OCI-LY7 (cell line): Measurements from ENCODE around the gene MYBBP1A. TPM values are rescaled to one million over a fixed set of nuclear protein-coding genes. Genes with fewer than 3 reads are reported as not detected.
"Not testable (repeated sequence)": the region's sequence is repeated elsewhere in the genome, so short reads cannot be mapped to it uniquely, and the experiment has no call there.

Experiments
- BruUV-seq: library from RNA; stranded (reverse); fragments of 400-500 nt; replicated peaks from 2 replicates; lab custom pipeline; 2021; lab: Mats Ljungman, UMichigan
- CTCF ChIA-PET: fragments of 300-600 bp; sonication (Branson Sonifier 250); formaldehyde crosslinking; loops from one replicate; lab custom pipeline; 2022; ENCODE audit warnings: antibody characterized with exemption; ENCODE audit not compliant: unreplicated experiment; lab: Charles Lee
- POLR2A ChIA-PET: fragments of 300-600 bp; sonication (Branson Sonifier 250); formaldehyde crosslinking; loops from one replicate; lab custom pipeline; 2022; ENCODE audit warnings: antibody characterized with exemption; lab: Charles Lee
- DNase-seq: peaks from one replicate; pipeline ENCODE4 v3.0.0-alpha.2; 2015; ENCODE audit warnings: low spot score
- H2AFZ ChIP-seq: fragments of 200-600 bp; sonication (generic), shearing (Covaris generic); 2 replicates; pipeline ENCODE4 v1.6.1; 2014; ENCODE audit warnings: mild to moderate bottlenecking, antibody characterized with exemption, low read length, moderate library complexity
- H3K27ac ChIP-seq: fragments of 200-600 bp; sonication (generic); 2 replicates; pipeline ENCODE4 v1.5.1; 2014; ENCODE audit warnings: mixed run types, low read depth, mild to moderate bottlenecking, moderate library complexity, low read length, inconsistent platforms; ENCODE audit not compliant: poor library complexity, severe bottlenecking
- H3K36me3 ChIP-seq: fragments of 200-600 bp; sonication (generic); 2 replicates; pipeline ENCODE4 v1.6.1; 2014; ENCODE audit warnings: mild to moderate bottlenecking, antibody characterized with exemption, low read length, moderate library complexity, mixed read lengths; ENCODE audit not compliant: insufficient read depth
- H3K4me1 ChIP-seq: fragments of 200-600 bp; sonication (generic); 2 replicates; pipeline ENCODE4 v1.5.1; 2014; ENCODE audit warnings: mild to moderate bottlenecking, low read length; ENCODE audit not compliant: insufficient read depth, poor library complexity, severe bottlenecking
- H3K4me2 ChIP-seq: fragments of 200-600 bp; sonication (generic); 2 replicates; pipeline ENCODE4 v1.6.1; 2014; ENCODE audit warnings: mild to moderate bottlenecking, low read length
- H3K4me3 ChIP-seq: fragments of 200-600 bp; sonication (generic); 2 replicates; pipeline ENCODE4 v1.5.1; 2014; ENCODE audit warnings: mild to moderate bottlenecking, low read depth, low read length; ENCODE audit not compliant: poor library complexity, severe bottlenecking
- H3K79me2 ChIP-seq: fragments of 200-600 bp; sonication (generic); 2 replicates; pipeline ENCODE4 v1.6.1; 2016; ENCODE audit warnings: low read depth, mild to moderate bottlenecking, low read length, moderate library complexity, mixed read lengths; ENCODE audit not compliant: insufficient read depth
- H3K9me2 ChIP-seq: fragments of 200-600 bp; sonication (generic); 2 replicates; pipeline ENCODE4 v1.6.1; 2016; ENCODE audit warnings: mild to moderate bottlenecking, low read length, mixed read lengths; ENCODE audit not compliant: insufficient read depth
- H3K9me3 ChIP-seq: fragments of 200-600 bp; sonication (generic); 2 replicates; pipeline ENCODE4 v1.6.1; 2014; ENCODE audit warnings: mild to moderate bottlenecking, mixed run types, low read length, mixed read lengths
- H4K20me1 ChIP-seq: fragments of 200-600 bp; sonication (generic); 2 replicates; pipeline ENCODE4 v1.6.1; 2014; ENCODE audit warnings: mild to moderate bottlenecking, antibody characterized with exemption, low read length, moderate library complexity, mixed read lengths; ENCODE audit not compliant: insufficient read depth
- EZH2phosphoT487 ChIP-seq: fragments of 200-600 bp; sonication (generic); IDR thresholded peaks from 2 replicates; pipeline ENCODE4 v1.6.1; 2018; ENCODE audit warnings: low read depth, borderline replicate concordance, mild to moderate bottlenecking, mixed run types, antibody characterized with exemption, low read length, moderate library complexity, mixed read lengths
- intact Hi-C: fragments of 100-400 bp; cut with micrococcal nuclease; formaldehyde crosslinking; loops from one replicate; pipeline ENCODE4 v1.10.0; 2022; ENCODE audit not compliant: unreplicated experiment
- total RNA-seq, 2 experiments: library from RNA; depleted of rRNA in 1 of 2; stranded (reverse); fragments of >200 nt in 1 of 2; shearing (Covaris generic) in 1 of 2; gene quantifications; 2 replicates each; pipeline ENCODE4 v1.2.3, GENCODE V29; 2014 to 2022
- TF ChIP-seq, protein P1 (sequence below): fragments of 200-600 bp; sonication (generic); conservative IDR thresholded peaks from 2 replicates; pipeline ENCODE4 v1.5.1; 2014; ENCODE audit warnings: mild to moderate bottlenecking, antibody characterized with exemption, low read length, moderate library complexity, mixed read lengths

The MYBBP1A gene
- total RNA-seq, 2 experiments from 2014 or later: 131 to 142 TPM

DNA sequence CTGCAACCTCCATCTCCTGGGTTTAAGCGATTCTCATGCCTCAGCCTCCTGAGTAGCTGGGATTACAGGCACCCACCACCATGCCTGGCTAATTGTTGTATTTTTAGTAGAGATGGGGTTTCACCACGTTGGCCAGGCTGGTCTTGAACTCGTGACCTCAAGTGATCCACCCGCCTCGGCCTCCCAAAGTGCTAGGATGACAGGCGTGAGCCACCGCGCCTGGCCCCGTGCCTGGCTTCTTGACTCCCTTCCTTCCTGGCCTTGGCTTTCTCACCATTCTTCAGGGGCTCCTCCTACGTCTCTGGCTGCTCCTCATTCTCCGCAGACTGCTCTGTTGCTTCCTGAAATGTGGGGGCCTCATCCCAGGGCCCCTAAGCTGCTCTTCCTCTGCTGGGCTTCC lies 34.9 kb upstream of the MYBBP1A start:
- H3K4me1 ChIP-seq, DNase-seq, H3K4me2 ChIP-seq, H4K20me1 ChIP-seq, BruUV-seq, H3K9me2 ChIP-seq, H3K79me2 ChIP-seq, intact Hi-C loops, H3K9me3 ChIP-seq, H3K4me3 ChIP-seq, POLR2A ChIA-PET, H2AFZ ChIP-seq, CTCF ChIA-PET, H3K36me3 ChIP-seq, H3K27ac ChIP-seq: not testable (repeated sequence)

DNA sequence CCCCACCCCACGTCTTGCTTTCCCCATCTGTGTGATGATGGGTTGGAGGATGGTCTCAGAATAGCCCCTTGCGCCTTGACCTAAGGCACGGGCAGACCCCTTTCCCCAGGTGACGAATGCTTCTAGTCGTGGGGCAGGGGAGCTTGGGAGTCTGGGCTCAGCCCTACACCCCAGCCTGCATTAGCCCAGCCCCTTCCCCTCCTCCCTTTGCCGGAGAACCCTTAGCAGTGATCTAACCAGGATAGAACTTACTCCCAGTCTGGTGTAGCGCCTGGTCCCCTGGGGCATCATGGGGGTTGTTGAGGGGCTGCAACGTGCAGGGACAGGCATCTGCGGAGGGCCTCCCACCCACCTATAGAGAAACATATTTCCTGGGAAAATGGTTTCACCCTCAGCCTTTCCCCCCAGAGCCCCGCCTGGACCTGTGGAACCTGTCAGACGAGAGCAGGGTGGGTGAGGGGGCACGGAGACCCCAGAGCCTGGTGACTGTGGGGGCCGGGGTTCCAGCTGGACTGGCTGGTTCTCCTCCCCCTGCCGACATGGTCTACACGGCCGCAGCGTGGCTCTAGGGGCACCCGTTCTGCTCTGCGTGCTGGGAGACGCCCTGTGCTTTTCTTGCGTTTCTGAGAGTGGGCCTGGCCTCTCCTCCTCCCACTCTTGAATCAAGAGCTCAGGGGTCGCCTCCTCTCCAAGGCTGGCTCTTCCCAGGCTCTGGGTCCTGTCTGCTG lies 33.9 kb upstream of the MYBBP1A start:
- Histone ChIP-seq H3K79me2 (no peaks in the 10 kb centered on the region), H3K27ac (no peak overlapping the region), H2AFZ (no peak overlapping the region), H3K4me2 (no peak overlapping the region), H4K20me1 (no peaks in the 10 kb centered on the region), H3K4me1 (no peaks in the 10 kb centered on the region), H3K4me3 (no peak overlapping the region), H3K36me3 (no peaks in the 10 kb centered on the region), H3K9me2 (no peaks in the 10 kb centered on the region), H3K9me3 (no peaks in the 10 kb centered on the region)
- TF ChIP-seq EZH2phosphoT487: no peak
- TF ChIP-seq, protein P1, sequence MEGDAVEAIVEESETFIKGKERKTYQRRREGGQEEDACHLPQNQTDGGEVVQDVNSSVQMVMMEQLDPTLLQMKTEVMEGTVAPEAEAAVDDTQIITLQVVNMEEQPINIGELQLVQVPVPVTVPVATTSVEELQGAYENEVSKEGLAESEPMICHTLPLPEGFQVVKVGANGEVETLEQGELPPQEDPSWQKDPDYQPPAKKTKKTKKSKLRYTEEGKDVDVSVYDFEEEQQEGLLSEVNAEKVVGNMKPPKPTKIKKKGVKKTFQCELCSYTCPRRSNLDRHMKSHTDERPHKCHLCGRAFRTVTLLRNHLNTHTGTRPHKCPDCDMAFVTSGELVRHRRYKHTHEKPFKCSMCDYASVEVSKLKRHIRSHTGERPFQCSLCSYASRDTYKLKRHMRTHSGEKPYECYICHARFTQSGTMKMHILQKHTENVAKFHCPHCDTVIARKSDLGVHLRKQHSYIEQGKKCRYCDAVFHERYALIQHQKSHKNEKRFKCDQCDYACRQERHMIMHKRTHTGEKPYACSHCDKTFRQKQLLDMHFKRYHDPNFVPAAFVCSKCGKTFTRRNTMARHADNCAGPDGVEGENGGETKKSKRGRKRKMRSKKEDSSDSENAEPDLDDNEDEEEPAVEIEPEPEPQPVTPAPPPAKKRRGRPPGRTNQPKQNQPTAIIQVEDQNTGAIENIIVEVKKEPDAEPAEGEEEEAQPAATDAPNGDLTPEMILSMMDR: no peak
- BruUV-seq: no TSS peak
- ChIA-PET POLR2A (no interaction called here), CTCF (no interaction called here)
- no peak for DNase-seq
- intact Hi-C loops: no loop called here

GRCh38 chr17:4588391-4588790 lies 33.2 kb upstream of the MYBBP1A start:
- no peaks in the 10 kb centered on the region for H3K9me3 ChIP-seq
- H3K4me3 ChIP-seq: no peak overlapping the region
- H4K20me1 ChIP-seq: no peaks in the 10 kb centered on the region
- no peak overlapping the region for H3K4me2 ChIP-seq
- no peaks in the 10 kb centered on the region for H3K36me3 ChIP-seq
- TF ChIP-seq, protein P1: no peak
- no peak for TF ChIP-seq EZH2phosphoT487
- ChIA-PET CTCF (no interaction called here), POLR2A (no interaction called here)
- no peak overlapping the region for H3K27ac ChIP-seq
- intact Hi-C loops: no loop called here
- no peaks in the 10 kb centered on the region for H3K79me2 ChIP-seq
- H2AFZ ChIP-seq: no peak overlapping the region
- no TSS peak for BruUV-seq
- no peaks in the 10 kb centered on the region for H3K4me1 ChIP-seq
- no peaks in the 10 kb centered on the region for H3K9me2 ChIP-seq
- DNase-seq: no peak
